Measurements from ENCODE around the gene MYORG. TPM values are rescaled to one million over a fixed set of nuclear protein-coding genes. Genes with fewer than 3 reads are reported as not detected.
"Not testable (repeated sequence)": the region's sequence is repeated elsewhere in the genome, so short reads cannot be mapped to it uniquely, and the experiment has no call there.

MYORG gene
- total and polyA plus RNA-seq, 2 experiments from 2014 or later = 23.4 to 32.2 TPM

DNA sequence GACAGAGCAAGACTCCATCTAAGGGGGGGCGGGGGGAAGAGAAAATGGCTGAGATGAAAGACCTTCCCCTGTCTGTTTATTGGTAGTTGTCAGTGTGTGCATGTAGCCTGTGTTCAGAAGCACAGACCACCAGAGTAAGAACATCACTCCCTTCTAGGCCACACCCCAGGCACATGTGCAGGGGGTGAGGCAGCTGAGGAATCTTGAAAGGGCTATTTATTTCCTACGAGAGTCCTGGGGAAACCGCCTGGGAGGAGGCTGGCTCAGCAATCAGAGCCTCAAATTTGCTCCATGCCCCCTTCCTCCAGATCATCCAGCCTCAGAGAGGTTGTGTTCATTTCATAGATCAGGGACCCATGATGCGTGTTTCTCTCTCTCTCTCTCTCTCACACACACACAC, 7.1 kb downstream of the MYORG start:
- no peak for TF ChIP-seq EZH2phosphoT487 (IDR thresholded peaks at IDR 0.05; ENCODE audit: low read depth, severe bottlenecking, unreplicated experiment)
- TF ChIP-seq, protein P1, sequence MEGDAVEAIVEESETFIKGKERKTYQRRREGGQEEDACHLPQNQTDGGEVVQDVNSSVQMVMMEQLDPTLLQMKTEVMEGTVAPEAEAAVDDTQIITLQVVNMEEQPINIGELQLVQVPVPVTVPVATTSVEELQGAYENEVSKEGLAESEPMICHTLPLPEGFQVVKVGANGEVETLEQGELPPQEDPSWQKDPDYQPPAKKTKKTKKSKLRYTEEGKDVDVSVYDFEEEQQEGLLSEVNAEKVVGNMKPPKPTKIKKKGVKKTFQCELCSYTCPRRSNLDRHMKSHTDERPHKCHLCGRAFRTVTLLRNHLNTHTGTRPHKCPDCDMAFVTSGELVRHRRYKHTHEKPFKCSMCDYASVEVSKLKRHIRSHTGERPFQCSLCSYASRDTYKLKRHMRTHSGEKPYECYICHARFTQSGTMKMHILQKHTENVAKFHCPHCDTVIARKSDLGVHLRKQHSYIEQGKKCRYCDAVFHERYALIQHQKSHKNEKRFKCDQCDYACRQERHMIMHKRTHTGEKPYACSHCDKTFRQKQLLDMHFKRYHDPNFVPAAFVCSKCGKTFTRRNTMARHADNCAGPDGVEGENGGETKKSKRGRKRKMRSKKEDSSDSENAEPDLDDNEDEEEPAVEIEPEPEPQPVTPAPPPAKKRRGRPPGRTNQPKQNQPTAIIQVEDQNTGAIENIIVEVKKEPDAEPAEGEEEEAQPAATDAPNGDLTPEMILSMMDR (IDR thresholded peaks at IDR 0.05; ENCODE audit: poor library complexity) = no peak
- no peak for TF ChIP-seq EZH2 (IDR thresholded peaks at IDR 0.05; ENCODE audit: borderline replicate concordance)
- no peaks in the 10 kb centered on the region for H4K20me1 ChIP-seq (ENCODE audit: insufficient read depth, poor library complexity, severe bottlenecking)
- H3K9me3 ChIP-seq (ENCODE audit: low read depth) = no peaks in the 10 kb centered on the region
- H3K4me1 ChIP-seq (ENCODE audit: insufficient read depth) = peaks cover 4% of the 10 kb centered on the region
- H2AFZ ChIP-seq = no peak overlapping the region
- WGBS (ENCODE audit: low lambda C conversion rate, missing lambda C conversion rate) = 77% methylated on average over 4 of the region's 4 CpGs
- no peaks in the 10 kb centered on the region for H3K36me3 ChIP-seq (replicated peaks; ENCODE audit: insufficient read depth, low read depth)
- no peaks in the 10 kb centered on the region for H3K27me3 ChIP-seq
- no peak overlapping the region for H3K27ac ChIP-seq
- peaks cover 11% of the 10 kb centered on the region for H3K79me2 ChIP-seq
- H3K9me2 ChIP-seq (replicated peaks; ENCODE audit: insufficient read depth) = no peaks in the 10 kb centered on the region
- no peak overlapping the region for H3K4me2 ChIP-seq
- no peak for DNase-seq (ENCODE audit: low spot score)
- H3K4me3 ChIP-seq = no peak overlapping the region

DNA sequence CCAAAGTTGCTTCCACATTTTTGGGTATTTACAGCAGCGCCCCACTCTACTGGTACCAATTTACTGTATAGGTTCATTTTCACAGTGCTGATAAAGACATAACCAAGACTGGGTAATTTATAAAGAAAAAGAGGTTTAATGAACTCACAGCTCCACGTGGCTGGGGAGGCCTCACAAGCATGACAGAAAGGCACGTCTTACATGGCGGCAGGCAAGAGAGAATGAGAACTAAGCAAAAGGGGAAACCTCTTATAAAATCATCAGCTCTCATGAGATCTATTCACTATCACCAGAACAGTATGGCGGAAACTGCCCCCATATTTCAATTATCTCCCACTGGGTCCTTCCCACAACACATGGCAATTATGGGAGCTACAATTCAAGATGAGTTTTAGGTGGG, 7.9 kb downstream of the MYORG start:
- H3K27me3 ChIP-seq; H3K9me2 ChIP-seq (replicated peaks; ENCODE audit: insufficient read depth); H3K36me3 ChIP-seq (replicated peaks; ENCODE audit: insufficient read depth, low read depth); H4K20me1 ChIP-seq (ENCODE audit: insufficient read depth, poor library complexity, severe bottlenecking); H2AFZ ChIP-seq; H3K4me1 ChIP-seq (ENCODE audit: insufficient read depth); H3K4me2 ChIP-seq; H3K79me2 ChIP-seq; H3K9me3 ChIP-seq (ENCODE audit: low read depth); H3K4me3 ChIP-seq; H3K27ac ChIP-seq; DNase-seq (ENCODE audit: low spot score): not testable (repeated sequence)
- 94% methylated on average over 5 of the region's 5 CpGs for WGBS (ENCODE audit: low lambda C conversion rate, missing lambda C conversion rate)

DNA sequence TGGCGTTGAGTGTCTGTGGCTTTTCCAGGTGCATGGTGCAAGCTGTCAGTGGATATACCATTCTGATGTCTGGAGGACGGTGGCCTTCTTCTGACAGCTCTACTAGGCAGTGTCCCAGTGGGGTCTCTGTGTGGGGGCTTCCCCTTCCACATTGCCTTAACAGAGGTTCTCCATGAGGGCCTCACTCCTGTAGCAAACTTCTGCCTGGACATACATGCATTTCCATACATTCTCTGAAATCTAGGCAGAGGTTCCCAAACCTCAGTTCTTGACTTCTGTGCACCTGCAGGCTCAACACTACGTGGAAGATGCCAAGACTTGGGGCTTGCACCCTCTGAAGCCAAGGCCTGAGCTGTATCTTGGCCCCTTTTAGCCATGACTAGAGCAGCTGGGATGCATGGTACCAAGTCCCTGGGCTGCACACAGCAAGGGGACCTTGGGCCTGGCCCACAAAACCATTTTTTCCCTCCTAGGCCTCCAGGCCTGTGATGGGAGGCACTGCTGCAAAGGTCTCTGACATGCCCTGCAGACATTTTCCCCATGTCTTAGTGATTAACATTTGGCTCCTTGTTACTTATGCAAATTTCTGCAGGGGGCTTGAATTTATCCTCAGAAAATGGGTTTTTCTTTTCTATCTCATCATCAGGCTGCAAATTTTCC, 8.8 kb downstream of the MYORG start:
- H3K4me2 ChIP-seq; H4K20me1 ChIP-seq (ENCODE audit: insufficient read depth, poor library complexity, severe bottlenecking); H3K27me3 ChIP-seq; DNase-seq (ENCODE audit: low spot score); H3K4me1 ChIP-seq (ENCODE audit: insufficient read depth); H3K79me2 ChIP-seq; H3K9me2 ChIP-seq (replicated peaks; ENCODE audit: insufficient read depth); H2AFZ ChIP-seq; H3K36me3 ChIP-seq (replicated peaks; ENCODE audit: insufficient read depth, low read depth); H3K4me3 ChIP-seq; H3K27ac ChIP-seq; H3K9me3 ChIP-seq (ENCODE audit: low read depth): not testable (repeated sequence)
- 94% methylated on average over 3 of the region's 3 CpGs for WGBS (ENCODE audit: low lambda C conversion rate, missing lambda C conversion rate)

DNA sequence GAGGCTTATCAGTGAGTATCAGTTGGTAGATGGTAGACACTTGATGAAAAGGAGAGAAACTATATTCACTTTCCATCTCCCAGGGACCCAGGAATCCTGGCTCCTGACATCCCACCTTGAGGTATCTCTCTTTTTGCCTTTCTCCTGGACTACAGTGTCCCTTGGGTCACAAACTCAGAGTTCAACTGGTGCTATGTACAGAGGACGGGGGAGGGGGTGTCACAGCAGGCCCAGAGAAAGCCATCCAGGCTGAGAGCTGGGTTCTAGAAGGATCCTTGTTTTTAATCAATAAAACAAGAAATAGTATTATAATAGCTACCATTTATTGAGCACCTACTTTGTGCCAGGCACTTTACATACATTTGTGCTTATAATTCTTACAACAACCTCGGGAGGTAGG, 10.3 kb downstream of the MYORG start:
- H3K27ac ChIP-seq = no peak overlapping the region
- H3K4me2 ChIP-seq = no peak overlapping the region
- no peaks in the 10 kb centered on the region for H3K36me3 ChIP-seq (replicated peaks; ENCODE audit: insufficient read depth, low read depth)
- WGBS (ENCODE audit: low lambda C conversion rate, missing lambda C conversion rate) = 80% methylated on average over 2 of the region's 2 CpGs
- H4K20me1 ChIP-seq (ENCODE audit: insufficient read depth, poor library complexity, severe bottlenecking) = no peaks in the 10 kb centered on the region
- DNase-seq (ENCODE audit: low spot score) = no peak
- no peak overlapping the region for H3K4me3 ChIP-seq
- H2AFZ ChIP-seq = no peak overlapping the region
- peaks cover 5% of the 10 kb centered on the region for H3K79me2 ChIP-seq
- TF ChIP-seq EZH2 (IDR thresholded peaks at IDR 0.05; ENCODE audit: borderline replicate concordance) (no peak), EZH2phosphoT487 (IDR thresholded peaks at IDR 0.05; ENCODE audit: low read depth, severe bottlenecking, unreplicated experiment) (no peak)
- TF ChIP-seq, protein P1 (IDR thresholded peaks at IDR 0.05; ENCODE audit: poor library complexity) = no peak
- no peaks in the 10 kb centered on the region for H3K27me3 ChIP-seq
- H3K4me1 ChIP-seq (ENCODE audit: insufficient read depth) = peaks cover 10% of the 10 kb centered on the region
- no peaks in the 10 kb centered on the region for H3K9me3 ChIP-seq (ENCODE audit: low read depth)
- no peaks in the 10 kb centered on the region for H3K9me2 ChIP-seq (replicated peaks; ENCODE audit: insufficient read depth)
